CD4-positive, alpha-beta T cell (primary cell): ENCODE results near the gene TTLL9. TPM values are rescaled to one million over a fixed set of nuclear protein-coding genes. Genes with fewer than 3 reads are reported as not detected.

Experiments used
- ATAC-seq: fragments of 200-7000 bp; cut with Tn5 transposase; one replicate; pipeline ENCODE4 v1.10.0; 2022; ENCODE audit warnings: mild to moderate bottlenecking; ENCODE audit not compliant: poor library complexity
- CTCF ChIA-PET: fragments of 350-600 bp; sonication (Branson Sonifier 250); formaldehyde crosslinking; loops from one replicate; lab custom pipeline; 2021; ENCODE audit warnings: antibody characterized with exemption, inconsistent platforms; lab: Charles Lee
- POLR2A ChIA-PET: fragments of 350-600 bp; sonication (Branson Sonifier 250); formaldehyde crosslinking; loops from one replicate; lab custom pipeline; 2021; ENCODE audit warnings: antibody characterized with exemption, inconsistent platforms; lab: Charles Lee
- DNase-seq, 14 experiments: peaks; one replicate each; pipeline ENCODE4 v3.0.0-alpha.2; 2013 to 2020; ENCODE audit warnings: mixed read lengths in 2 of 14
- H3K27ac ChIP-seq, 2 donors: one replicate each; pipeline versions ENCODE4 v1.5.1 to v1.7.0; 2013; ENCODE audit warnings: low read length in 2 of 2, low read depth in 1 of 2, mild to moderate bottlenecking in 1 of 2
- H3K27me3 ChIP-seq, 2 experiments: 1 replicate in 1 of 2; 2 replicates in 1 of 2; pipeline versions ENCODE4 v1.6.1 to v1.7.0; 2013; ENCODE audit warnings: low read length in 2 of 2, control low read depth in 1 of 2, mild to moderate bottlenecking in 1 of 2, moderate library complexity in 1 of 2; ENCODE audit not compliant: insufficient read depth in 2 of 2, control insufficient read depth in 1 of 2
- H3K36me3 ChIP-seq: one replicate; pipeline ENCODE4 v1.6.1; 2013; ENCODE audit warnings: low read length, control low read depth; ENCODE audit not compliant: insufficient read depth
- H3K4me1 ChIP-seq: one replicate; pipeline ENCODE4 v1.6.1; 2013; ENCODE audit warnings: low read length, control low read depth; ENCODE audit not compliant: insufficient read depth
- H3K4me3 ChIP-seq: one replicate; pipeline ENCODE4 v1.5.1; 2013; ENCODE audit warnings: mild to moderate bottlenecking, low read length, moderate library complexity
- H3K9me3 ChIP-seq, 2 experiments: 1 replicate in 1 of 2; 2 replicates in 1 of 2; pipeline versions ENCODE4 v1.6.1 to v1.7.0; 2013; ENCODE audit warnings: low read length in 2 of 2, mild to moderate bottlenecking in 2 of 2, control low read depth in 1 of 2, moderate library complexity in 1 of 2; ENCODE audit not compliant: control insufficient read depth in 1 of 2, insufficient read depth in 1 of 2
- H3K27ac Mint-ChIP-seq: one replicate; pipeline ENCODE4 v1.8.0; 2020; ENCODE audit warnings: mixed read lengths
- H3K27me3 Mint-ChIP-seq: one replicate; pipeline ENCODE4 v1.8.0; 2021; ENCODE audit warnings: mixed read lengths
- H3K36me3 Mint-ChIP-seq: one replicate; pipeline ENCODE4 v1.8.0; 2021; ENCODE audit warnings: low read depth, mixed read lengths
- H3K4me1 Mint-ChIP-seq: one replicate; pipeline ENCODE4 v1.8.0; 2021; ENCODE audit warnings: low read depth, mixed read lengths
- H3K4me3 Mint-ChIP-seq: one replicate; pipeline ENCODE4 v1.8.0; 2020; ENCODE audit warnings: mild to moderate bottlenecking, mixed read lengths
- H3K9me3 Mint-ChIP-seq: one replicate; pipeline ENCODE4 v1.8.0; 2020; ENCODE audit warnings: mixed read lengths
- CTCF ChIP-seq: fragments of 200-600 bp; IDR thresholded peaks from one replicate; pipeline ENCODE4 v1.8.0; 2022; ENCODE audit warnings: antibody characterized with exemption, mild to moderate bottlenecking
- intact Hi-C, 2 experiments: fragments of 100-400 bp; cut with DNase I in 1 of 2; cut with micrococcal nuclease in 1 of 2; formaldehyde crosslinking; loops; one replicate each; pipeline versions ENCODE4 v1.15.1 to v1.9.0; 2023 to 2025; cut with DNase I, micrococcal nuclease
- total RNA-seq, 174 experiments: library from RNA in 2 of 174; stranded (reverse) in 2 of 174; gene quantifications; one replicate each; pipeline ENCODE4 v1.2.3 and lab custom pipeline; 2021 to 2026

The TTLL9 gene
- total RNA-seq, 2 experiments from 2014 or later, result not detected

- Mint-ChIP-seq H3K4me3 (no peak overlapping the region), H3K27ac (no peak overlapping the region), H3K36me3 (no peaks in the 10 kb centered on the region), H3K27me3 (peaks cover 49% of the 10 kb centered on the region), H3K9me3 (no peaks in the 10 kb centered on the region), H3K4me1 (no peaks in the 10 kb centered on the region)
- ChIA-PET POLR2A (no interaction called here), CTCF (no interaction called here)
- Histone ChIP-seq H3K9me3 (peaks cover 0 to 4% of the 10 kb centered on the region in 2 experiments), H3K4me1 (no peaks in the 10 kb centered on the region), H3K27me3 (peaks cover 7 to 12% of the 10 kb centered on the region in 2 experiments), H3K36me3 (no peaks in the 10 kb centered on the region), H3K27ac (no peak overlapping the region), H3K4me3 (no peak overlapping the region)
- DNase-seq (no peak), ATAC-seq (no peak)
- intact Hi-C loops, result no loop called here
- TF ChIP-seq CTCF, result no peak
These were observed 54.1 kb downstream of the TTLL9 start for GRCh38 chr20:31924561-31924960.

GRCh38 chr20:31925631-31926030, 55.2 kb downstream of the TTLL9 start:
- no peaks in the 10 kb centered on the region for H3K4me1 ChIP-seq
- no peaks in the 10 kb centered on the region for H3K9me3 Mint-ChIP-seq
- intact Hi-C loops, result no loop called here
- no peak for TF ChIP-seq CTCF
- H3K36me3 Mint-ChIP-seq, result no peaks in the 10 kb centered on the region
- H3K27ac Mint-ChIP-seq, result no peak overlapping the region
- ChIA-PET POLR2A (no interaction called here), CTCF (no interaction called here)
- no peaks in the 10 kb centered on the region for H3K4me1 Mint-ChIP-seq
- ATAC-seq (no peak), DNase-seq (no peak)
- peaks cover 7 to 12% of the 10 kb centered on the region in 2 experiments for H3K27me3 ChIP-seq
- no peak overlapping the region for H3K4me3 ChIP-seq
- no peak overlapping the region for H3K4me3 Mint-ChIP-seq
- H3K27me3 Mint-ChIP-seq, result peaks cover 43% of the 10 kb centered on the region
- no peaks in the 10 kb centered on the region for H3K36me3 ChIP-seq
- no peak overlapping the region for H3K27ac ChIP-seq
- peaks cover 0 to 1% of the 10 kb centered on the region in 2 experiments for H3K9me3 ChIP-seq

GRCh38 chr20:31926493-31926892, 56.1 kb downstream of the TTLL9 start:
- CTCF ChIA-PET, result interaction anchor here (0.5 kb wide), 1 partner anchor 21 kb away, joined by 3 read pairs; no protein-coding TSS in a partner anchor

More at GRCh38 chr20:31926493-31926892, 56.1 kb downstream of the TTLL9 start:
- Histone ChIP-seq H3K4me3 (no peak overlapping the region), H3K27ac (no peak overlapping the region), H3K36me3 (no peaks in the 10 kb centered on the region), H3K4me1 (no peaks in the 10 kb centered on the region), H3K27me3 (peaks cover 7 to 12% of the 10 kb centered on the region in 2 experiments), H3K9me3 (no peaks in the 10 kb centered on the region)
- no peak overlapping the region for H3K4me3 Mint-ChIP-seq
- H3K36me3 Mint-ChIP-seq, result no peaks in the 10 kb centered on the region
- POLR2A ChIA-PET, result no interaction called here
- no peaks in the 10 kb centered on the region for H3K9me3 Mint-ChIP-seq
- no peak overlapping the region for H3K27ac Mint-ChIP-seq
- ATAC-seq, result no peak
- H3K27me3 Mint-ChIP-seq, result peaks cover 44% of the 10 kb centered on the region
- no peak for DNase-seq
- no peaks in the 10 kb centered on the region for H3K4me1 Mint-ChIP-seq
- intact Hi-C loops, result no loop called here
- no peak for TF ChIP-seq CTCF
